ENCODE results near the gene DNTT.

Gene DNTT

GRCh38 chr10:96346295-96346694 is 42.1 kb downstream of the DNTT start:
- DNase-seq, result no peak

- DNase-seq, result no peak
Observed at GRCh38 chr10:96352027-96352426, 47.8 kb downstream of the DNTT start.

GRCh38 chr10:96352582-96352981 is 48.3 kb downstream of the DNTT start:
- DNase-seq, result no peak

GRCh38 chr10:96357038-96357620 is 52.9 kb downstream of the DNTT start:
- peak; percentile 87 for DNase-seq

GRCh38 chr10:96358851-96359540 is 54.8 kb downstream of the DNTT start, which contains the start of gene OPALIN:
OPALIN (minus strand) TSS chr10:96359002; CDS start chr10:96358896, 106 bp downstream.
- DNase-seq, result peak; percentile 60

GRCh38 chr10:96359616-96360015 is 55.4 kb downstream of the DNTT start:
- no peak for DNase-seq

GRCh38 chr10:96360331-96360730 is 56.1 kb downstream of the DNTT start:
- DNase-seq, result no peak

GRCh38 chr10:96360766-96361165 is 56.5 kb downstream of the DNTT start:
- no peak for DNase-seq

- DNase-seq, result no peak
Observed at GRCh38 chr10:96365571-96365970, 61.3 kb downstream of the DNTT start.

- DNase-seq, result no peak
Observed at GRCh38 chr10:96366508-96366907, 62.3 kb downstream of the DNTT start.

- DNase-seq, result no peak
Observed at GRCh38 chr10:96367470-96367869, 63.2 kb downstream of the DNTT start.

- no peak for DNase-seq
Observed at GRCh38 chr10:96368971-96369370, 64.7 kb downstream of the DNTT start.

- no peak for DNase-seq
Observed at GRCh38 chr10:96369890-96370583, 65.8 kb downstream of the DNTT start.

GRCh38 chr10:96370584-96371157 is 66.4 kb downstream of the DNTT start:
- peak; percentile 63 for DNase-seq

GRCh38 chr10:96371356-96371755 is 67.1 kb downstream of the DNTT start:
- no peak for DNase-seq

- DNase-seq, result no peak
Observed at GRCh38 chr10:96374004-96374403, 69.8 kb downstream of the DNTT start.

- DNase-seq, result no peak
Observed at GRCh38 chr10:96374639-96374984, 70.4 kb downstream of the DNTT start.

- peak; percentile 91 for DNase-seq
Observed at GRCh38 chr10:96374985-96375830, 71.0 kb downstream of the DNTT start.

GRCh38 chr10:96376483-96376882 is 72.2 kb downstream of the DNTT start:
- no peak for DNase-seq

GRCh38 chr10:96377816-96378294 is 73.6 kb downstream of the DNTT start:
- no peak for DNase-seq

- DNase-seq, result no peak
Observed at GRCh38 chr10:96378741-96379140, 74.5 kb downstream of the DNTT start.

- DNase-seq, result no peak
Observed at GRCh38 chr10:96379758-96380157, 75.5 kb downstream of the DNTT start.

- no peak for DNase-seq
Observed at GRCh38 chr10:96380821-96381220, 76.6 kb downstream of the DNTT start.

All from midbrain (tissue), 1 donor.